Measurements from ENCODE around the gene OPCML. TPM values are rescaled to one million over a fixed set of nuclear protein-coding genes. Genes with fewer than 3 reads are reported as not detected.

The OPCML gene
- total and polyA plus RNA-seq, 4 donors = under 0.01 to 0.01 TPM; not detected in 2

GRCh38 chr11:132590986-132591385 lies 941.3 kb downstream of the OPCML start:
- DNase-seq (ENCODE audit: low spot score) = no peak
- no peaks in the 10 kb centered on the region for H3K36me3 ChIP-seq (ENCODE audit: control insufficient read depth in 4 of 4, insufficient read depth in 3 of 4, low read depth in 1 of 4, low read length in 3 of 4)
- H3K4me3 ChIP-seq (ENCODE audit: low read depth in 1 of 3, low read length in 3 of 3) = no peak overlapping the region
- peaks cover 0 to 7% (median 3%) of the 10 kb centered on the region in 4 donors for H3K4me1 ChIP-seq (ENCODE audit: control insufficient read depth in 4 of 4, insufficient read depth in 4 of 4, low read length in 3 of 4)
- H3K27me3 ChIP-seq (ENCODE audit: control insufficient read depth in 4 of 4, insufficient read depth in 4 of 4, low read length in 3 of 4) = no peaks in the 10 kb centered on the region
- TF ChIP-seq HNF4A (conservative IDR thresholded peaks at IDR 0.05) (no peak), FOXA2 (IDR thresholded peaks at IDR 0.05) (no peak), YY1 (IDR thresholded peaks at IDR 0.05) (no peak), ZBTB33 (IDR thresholded peaks at IDR 0.05) (no peak), SP1 (IDR thresholded peaks at IDR 0.05) (no peak), TAF1 (conservative IDR thresholded peaks at IDR 0.05) (no peak), GABPA (IDR thresholded peaks at IDR 0.05 in 1 of 2, conservative IDR thresholded peaks at IDR 0.05 in 1 of 2) (no peak), MAX (IDR thresholded peaks at IDR 0.05) (no peak), HNF4G (IDR thresholded peaks at IDR 0.05) (no peak), RAD21 (IDR thresholded peaks at IDR 0.05) (no peak), JUND (IDR thresholded peaks at IDR 0.05) (no peak), NR2F2 (IDR thresholded peaks at IDR 0.05) (no peak), EGR1 (IDR thresholded peaks at IDR 0.05; ENCODE audit: low read depth in 2 of 2) (no peak), FOXA1 (IDR thresholded peaks at IDR 0.05) (no peak), RXRA (IDR thresholded peaks at IDR 0.05) (no peak)
- TF ChIP-seq, protein P1, sequence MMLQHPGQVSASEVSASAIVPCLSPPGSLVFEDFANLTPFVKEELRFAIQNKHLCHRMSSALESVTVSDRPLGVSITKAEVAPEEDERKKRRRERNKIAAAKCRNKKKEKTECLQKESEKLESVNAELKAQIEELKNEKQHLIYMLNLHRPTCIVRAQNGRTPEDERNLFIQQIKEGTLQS (IDR thresholded peaks at IDR 0.05) = no peak
- TF ChIP-seq, protein P2, sequence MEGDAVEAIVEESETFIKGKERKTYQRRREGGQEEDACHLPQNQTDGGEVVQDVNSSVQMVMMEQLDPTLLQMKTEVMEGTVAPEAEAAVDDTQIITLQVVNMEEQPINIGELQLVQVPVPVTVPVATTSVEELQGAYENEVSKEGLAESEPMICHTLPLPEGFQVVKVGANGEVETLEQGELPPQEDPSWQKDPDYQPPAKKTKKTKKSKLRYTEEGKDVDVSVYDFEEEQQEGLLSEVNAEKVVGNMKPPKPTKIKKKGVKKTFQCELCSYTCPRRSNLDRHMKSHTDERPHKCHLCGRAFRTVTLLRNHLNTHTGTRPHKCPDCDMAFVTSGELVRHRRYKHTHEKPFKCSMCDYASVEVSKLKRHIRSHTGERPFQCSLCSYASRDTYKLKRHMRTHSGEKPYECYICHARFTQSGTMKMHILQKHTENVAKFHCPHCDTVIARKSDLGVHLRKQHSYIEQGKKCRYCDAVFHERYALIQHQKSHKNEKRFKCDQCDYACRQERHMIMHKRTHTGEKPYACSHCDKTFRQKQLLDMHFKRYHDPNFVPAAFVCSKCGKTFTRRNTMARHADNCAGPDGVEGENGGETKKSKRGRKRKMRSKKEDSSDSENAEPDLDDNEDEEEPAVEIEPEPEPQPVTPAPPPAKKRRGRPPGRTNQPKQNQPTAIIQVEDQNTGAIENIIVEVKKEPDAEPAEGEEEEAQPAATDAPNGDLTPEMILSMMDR (IDR thresholded peaks at IDR 0.05; ENCODE audit: low read depth, low read length, missing input control) = no peak
- TF ChIP-seq, protein P3, sequence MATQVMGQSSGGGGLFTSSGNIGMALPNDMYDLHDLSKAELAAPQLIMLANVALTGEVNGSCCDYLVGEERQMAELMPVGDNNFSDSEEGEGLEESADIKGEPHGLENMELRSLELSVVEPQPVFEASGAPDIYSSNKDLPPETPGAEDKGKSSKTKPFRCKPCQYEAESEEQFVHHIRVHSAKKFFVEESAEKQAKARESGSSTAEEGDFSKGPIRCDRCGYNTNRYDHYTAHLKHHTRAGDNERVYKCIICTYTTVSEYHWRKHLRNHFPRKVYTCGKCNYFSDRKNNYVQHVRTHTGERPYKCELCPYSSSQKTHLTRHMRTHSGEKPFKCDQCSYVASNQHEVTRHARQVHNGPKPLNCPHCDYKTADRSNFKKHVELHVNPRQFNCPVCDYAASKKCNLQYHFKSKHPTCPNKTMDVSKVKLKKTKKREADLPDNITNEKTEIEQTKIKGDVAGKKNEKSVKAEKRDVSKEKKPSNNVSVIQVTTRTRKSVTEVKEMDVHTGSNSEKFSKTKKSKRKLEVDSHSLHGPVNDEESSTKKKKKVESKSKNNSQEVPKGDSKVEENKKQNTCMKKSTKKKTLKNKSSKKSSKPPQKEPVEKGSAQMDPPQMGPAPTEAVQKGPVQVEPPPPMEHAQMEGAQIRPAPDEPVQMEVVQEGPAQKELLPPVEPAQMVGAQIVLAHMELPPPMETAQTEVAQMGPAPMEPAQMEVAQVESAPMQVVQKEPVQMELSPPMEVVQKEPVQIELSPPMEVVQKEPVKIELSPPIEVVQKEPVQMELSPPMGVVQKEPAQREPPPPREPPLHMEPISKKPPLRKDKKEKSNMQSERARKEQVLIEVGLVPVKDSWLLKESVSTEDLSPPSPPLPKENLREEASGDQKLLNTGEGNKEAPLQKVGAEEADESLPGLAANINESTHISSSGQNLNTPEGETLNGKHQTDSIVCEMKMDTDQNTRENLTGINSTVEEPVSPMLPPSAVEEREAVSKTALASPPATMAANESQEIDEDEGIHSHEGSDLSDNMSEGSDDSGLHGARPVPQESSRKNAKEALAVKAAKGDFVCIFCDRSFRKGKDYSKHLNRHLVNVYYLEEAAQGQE (IDR thresholded peaks at IDR 0.05) = no peak
- H3K27ac ChIP-seq (ENCODE audit: low read depth in 1 of 2, low read length in 2 of 2) = no peak overlapping the region
- 88% methylated on average over 5 of the region's 5 CpGs for WGBS
- H3K9me3 ChIP-seq (ENCODE audit: control insufficient read depth in 4 of 4, low read length in 3 of 4) = no peaks in the 10 kb centered on the region
- H3K9ac ChIP-seq (ENCODE audit: low read depth in 1 of 2, low read length in 2 of 2) = no peak overlapping the region
